PFSK-1 (cell line): ENCODE measurements around the gene GRM1.

Experiments used
- POLR2AphosphoS5 ChIP-seq: IDR thresholded peaks from 2 replicates; pipeline ENCODE4 v1.6.1; 2012; ENCODE audit warnings: low read depth, mild to moderate bottlenecking, control low read depth, low read length, moderate library complexity
- SIN3A ChIP-seq: IDR thresholded peaks from 2 replicates; pipeline ENCODE4 v1.6.1; 2012; ENCODE audit warnings: mild to moderate bottlenecking, low read length, moderate library complexity, borderline replicate concordance; ENCODE audit not compliant: insufficient read depth

DNA sequence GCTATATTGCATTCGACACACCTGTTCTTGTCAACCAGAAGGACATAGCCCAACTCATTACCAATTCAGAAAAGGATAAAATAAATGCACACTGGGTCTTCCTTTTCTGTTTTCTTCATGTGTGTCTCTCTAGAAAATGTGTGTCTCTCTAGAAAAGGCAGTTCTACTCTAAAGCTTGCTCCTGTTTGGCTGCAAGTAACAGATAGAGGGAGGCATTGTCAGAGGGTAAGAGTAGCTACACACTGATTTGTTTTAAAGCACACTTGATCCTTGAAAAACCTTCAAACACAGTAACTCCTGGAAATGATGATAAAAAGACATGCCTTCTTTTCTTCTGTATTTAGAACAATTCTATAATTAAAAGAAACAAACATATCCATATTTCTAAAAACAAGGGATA, 21.3 kb downstream of the GRM1 start:
- no peak for TF ChIP-seq POLR2AphosphoS5
- TF ChIP-seq SIN3A, result no peak
